ENCODE measurements around the gene MAF.

The MAF gene

DNA sequence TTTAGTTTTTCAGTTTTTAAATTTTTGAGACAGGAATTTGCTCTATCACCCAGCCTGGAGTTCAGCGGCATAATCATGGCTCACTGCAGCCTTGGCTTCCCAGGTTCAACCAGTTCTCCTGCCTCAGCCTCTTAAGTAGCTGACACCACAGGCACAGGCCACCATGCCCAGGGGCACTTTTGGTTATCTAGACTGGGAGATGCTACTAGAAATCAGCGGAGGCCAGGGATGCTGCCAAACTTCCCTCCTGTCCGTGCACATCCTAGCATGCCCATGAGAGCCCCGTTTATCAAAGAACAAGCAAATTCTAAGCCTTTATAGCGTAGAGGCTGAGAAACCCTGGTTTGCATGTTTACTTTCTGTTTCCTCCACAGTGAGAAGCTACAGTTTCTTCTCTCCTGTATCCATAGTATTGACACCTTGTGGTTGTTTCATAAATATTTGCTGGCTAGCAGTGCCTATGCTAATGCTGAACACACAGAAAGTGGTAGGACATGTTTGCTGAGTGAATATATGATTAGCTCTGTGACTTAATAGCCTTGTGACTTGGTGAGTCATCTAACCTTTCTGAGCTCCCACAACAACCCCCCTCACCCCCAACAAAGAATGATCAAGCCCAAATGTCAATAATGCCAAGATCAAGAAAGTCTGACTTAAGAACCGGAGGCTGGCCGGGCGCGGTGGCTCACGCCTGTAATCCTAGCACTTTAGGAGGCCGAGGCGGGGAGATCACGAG is 39.2 kb upstream of the MAF start (continued):
- TF ChIP-seq, protein P1, sequence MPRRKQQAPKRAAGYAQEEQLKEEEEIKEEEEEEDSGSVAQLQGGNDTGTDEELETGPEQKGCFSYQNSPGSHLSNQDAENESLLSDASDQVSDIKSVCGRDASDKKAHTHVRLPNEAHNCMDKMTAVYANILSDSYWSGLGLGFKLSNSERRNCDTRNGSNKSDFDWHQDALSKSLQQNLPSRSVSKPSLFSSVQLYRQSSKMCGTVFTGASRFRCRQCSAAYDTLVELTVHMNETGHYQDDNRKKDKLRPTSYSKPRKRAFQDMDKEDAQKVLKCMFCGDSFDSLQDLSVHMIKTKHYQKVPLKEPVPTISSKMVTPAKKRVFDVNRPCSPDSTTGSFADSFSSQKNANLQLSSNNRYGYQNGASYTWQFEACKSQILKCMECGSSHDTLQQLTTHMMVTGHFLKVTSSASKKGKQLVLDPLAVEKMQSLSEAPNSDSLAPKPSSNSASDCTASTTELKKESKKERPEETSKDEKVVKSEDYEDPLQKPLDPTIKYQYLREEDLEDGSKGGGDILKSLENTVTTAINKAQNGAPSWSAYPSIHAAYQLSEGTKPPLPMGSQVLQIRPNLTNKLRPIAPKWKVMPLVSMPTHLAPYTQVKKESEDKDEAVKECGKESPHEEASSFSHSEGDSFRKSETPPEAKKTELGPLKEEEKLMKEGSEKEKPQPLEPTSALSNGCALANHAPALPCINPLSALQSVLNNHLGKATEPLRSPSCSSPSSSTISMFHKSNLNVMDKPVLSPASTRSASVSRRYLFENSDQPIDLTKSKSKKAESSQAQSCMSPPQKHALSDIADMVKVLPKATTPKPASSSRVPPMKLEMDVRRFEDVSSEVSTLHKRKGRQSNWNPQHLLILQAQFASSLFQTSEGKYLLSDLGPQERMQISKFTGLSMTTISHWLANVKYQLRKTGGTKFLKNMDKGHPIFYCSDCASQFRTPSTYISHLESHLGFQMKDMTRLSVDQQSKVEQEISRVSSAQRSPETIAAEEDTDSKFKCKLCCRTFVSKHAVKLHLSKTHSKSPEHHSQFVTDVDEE (CRISPR knock-in tag; IDR thresholded peaks at IDR 0.05), result no peak

- TF ChIP-seq ZFP30 (CRISPR knock-in tag; IDR thresholded peaks at IDR 0.05) (no peak), ZNF70 (CRISPR knock-in tag; IDR thresholded peaks at IDR 0.05) (no peak), PPARA (CRISPR knock-in tag; IDR thresholded peaks at IDR 0.05; ENCODE audit: borderline replicate concordance) (no peak), TCF4 (CRISPR knock-in tag; IDR thresholded peaks at IDR 0.05; ENCODE audit: borderline replicate concordance) (no peak), SNAI2 (CRISPR knock-in tag; IDR thresholded peaks at IDR 0.05) (no peak), ZNF565 (CRISPR knock-in tag; conservative IDR thresholded peaks at IDR 0.05; ENCODE audit: low read depth) (no peak)
- TF ChIP-seq, protein P1 (CRISPR knock-in tag; IDR thresholded peaks at IDR 0.05), result no peak
- no peak for ATAC-seq
These were observed 37.8 kb upstream of the MAF start for GRCh38 chr16:79638386-79638785.

- no peak for ATAC-seq
These were observed 35.0 kb upstream of the MAF start for GRCh38 chr16:79635488-79635887.

More at GRCh38 chr16:79635488-79635887, 35.0 kb upstream of the MAF start:
- TF ChIP-seq ARNTL (CRISPR knock-in tag; IDR thresholded peaks at IDR 0.05; ENCODE audit: borderline replicate concordance, low read depth) (no peak), CSDC2 (CRISPR knock-in tag; IDR thresholded peaks at IDR 0.05) (no peak), ZNF70 (CRISPR knock-in tag; IDR thresholded peaks at IDR 0.05) (no peak), BACH2 (CRISPR knock-in tag; IDR thresholded peaks at IDR 0.05; ENCODE audit: borderline replicate concordance) (no peak), ZNF565 (CRISPR knock-in tag; conservative IDR thresholded peaks at IDR 0.05; ENCODE audit: low read depth) (no peak), CREB5 (CRISPR knock-in tag; IDR thresholded peaks at IDR 0.05; ENCODE audit: low read depth) (no peak), ZFP3 (CRISPR knock-in tag; IDR thresholded peaks at IDR 0.05) (no peak), OSR1 (CRISPR knock-in tag; IDR thresholded peaks at IDR 0.05) (no peak), RARB (CRISPR knock-in tag; IDR thresholded peaks at IDR 0.05) (no peak), ESRRG (CRISPR knock-in tag; IDR thresholded peaks at IDR 0.05) (no peak), ZFP30 (CRISPR knock-in tag; IDR thresholded peaks at IDR 0.05) (no peak), PPARA (CRISPR knock-in tag; IDR thresholded peaks at IDR 0.05; ENCODE audit: borderline replicate concordance) (no peak), TCF4 (CRISPR knock-in tag; IDR thresholded peaks at IDR 0.05; ENCODE audit: borderline replicate concordance) (no peak), TOX (CRISPR knock-in tag; IDR thresholded peaks at IDR 0.05; ENCODE audit: borderline replicate concordance) (no peak), POU6F1 (CRISPR knock-in tag; IDR thresholded peaks at IDR 0.05; ENCODE audit: borderline replicate concordance, low read depth) (no peak), GLIS3 (CRISPR knock-in tag; IDR thresholded peaks at IDR 0.05) (no peak)
- TF ChIP-seq, protein P1 (CRISPR knock-in tag; IDR thresholded peaks at IDR 0.05), result no peak
- TF ChIP-seq, protein P2, sequence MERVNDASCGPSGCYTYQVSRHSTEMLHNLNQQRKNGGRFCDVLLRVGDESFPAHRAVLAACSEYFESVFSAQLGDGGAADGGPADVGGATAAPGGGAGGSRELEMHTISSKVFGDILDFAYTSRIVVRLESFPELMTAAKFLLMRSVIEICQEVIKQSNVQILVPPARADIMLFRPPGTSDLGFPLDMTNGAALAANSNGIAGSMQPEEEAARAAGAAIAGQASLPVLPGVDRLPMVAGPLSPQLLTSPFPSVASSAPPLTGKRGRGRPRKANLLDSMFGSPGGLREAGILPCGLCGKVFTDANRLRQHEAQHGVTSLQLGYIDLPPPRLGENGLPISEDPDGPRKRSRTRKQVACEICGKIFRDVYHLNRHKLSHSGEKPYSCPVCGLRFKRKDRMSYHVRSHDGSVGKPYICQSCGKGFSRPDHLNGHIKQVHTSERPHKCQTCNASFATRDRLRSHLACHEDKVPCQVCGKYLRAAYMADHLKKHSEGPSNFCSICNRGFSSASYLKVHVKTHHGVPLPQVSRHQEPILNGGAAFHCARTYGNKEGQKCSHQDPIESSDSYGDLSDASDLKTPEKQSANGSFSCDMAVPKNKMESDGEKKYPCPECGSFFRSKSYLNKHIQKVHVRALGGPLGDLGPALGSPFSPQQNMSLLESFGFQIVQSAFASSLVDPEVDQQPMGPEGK (CRISPR knock-in tag; IDR thresholded peaks at IDR 0.05; ENCODE audit: borderline replicate concordance), result no peak
- TF ChIP-seq, protein P3, sequence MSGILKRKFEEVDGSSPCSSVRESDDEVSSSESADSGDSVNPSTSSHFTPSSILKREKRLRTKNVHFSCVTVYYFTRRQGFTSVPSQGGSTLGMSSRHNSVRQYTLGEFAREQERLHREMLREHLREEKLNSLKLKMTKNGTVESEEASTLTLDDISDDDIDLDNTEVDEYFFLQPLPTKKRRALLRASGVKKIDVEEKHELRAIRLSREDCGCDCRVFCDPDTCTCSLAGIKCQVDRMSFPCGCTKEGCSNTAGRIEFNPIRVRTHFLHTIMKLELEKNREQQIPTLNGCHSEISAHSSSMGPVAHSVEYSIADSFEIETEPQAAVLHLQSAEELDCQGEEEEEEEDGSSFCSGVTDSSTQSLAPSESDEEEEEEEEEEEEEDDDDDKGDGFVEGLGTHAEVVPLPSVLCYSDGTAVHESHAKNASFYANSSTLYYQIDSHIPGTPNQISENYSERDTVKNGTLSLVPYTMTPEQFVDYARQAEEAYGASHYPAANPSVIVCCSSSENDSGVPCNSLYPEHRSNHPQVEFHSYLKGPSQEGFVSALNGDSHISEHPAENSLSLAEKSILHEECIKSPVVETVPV (CRISPR knock-in tag; IDR thresholded peaks at IDR 0.05), result no peak
